Measurements from ENCODE around the gene TRIM26. TPM values are rescaled to one million over a fixed set of nuclear protein-coding genes. Genes with fewer than 3 reads are reported as not detected.
"Not testable (repeated sequence)": the region's sequence is repeated elsewhere in the genome, so short reads cannot be mapped to it uniquely, and the experiment has no call there.

Gene TRIM26
- polyA plus RNA-seq: 10 to 100 TPM; 47.7 to 57.6 (median 52.8) TPM
- long read RNA-seq, donor 1, partial matches to known transcripts: 67 of 67 reads
- long read RNA-seq, donor 1, other reads (novel, unspliced or antisense): 0 of 67 reads
- long read RNA-seq, donor 2, partial matches to known transcripts: 0 of 1 reads
- long read RNA-seq, donor 2, other reads (novel, unspliced or antisense): 0 of 1 reads
- long read RNA-seq, donor 3, partial matches to known transcripts: 0 of 1 reads
- long read RNA-seq, donor 3, other reads (novel, unspliced or antisense): 0 of 1 reads
- long read RNA-seq, donor 4: 0 reads
- long read RNA-seq, donor 5, partial matches to known transcripts: 0 of 1 reads
- long read RNA-seq, donor 5, other reads (novel, unspliced or antisense): 0 of 1 reads
- long read RNA-seq, donor 6, partial matches to known transcripts: 0 of 3 reads
- long read RNA-seq, donor 6, other reads (novel, unspliced or antisense): 0 of 3 reads
- long read RNA-seq, donor 7, partial matches to known transcripts: 0 of 1 reads
- long read RNA-seq, donor 7, other reads (novel, unspliced or antisense): 0 of 1 reads
- long read RNA-seq, donor 8: 0 reads
- long read RNA-seq, donor 9: 0 reads
- long read RNA-seq, donor 10: 0 reads

- FAIRE-seq (no peak), DNase-seq (peak; percentile 99)
- peaks cover 14 to 29% (median 19%) of the 10 kb centered on the region in 3 donors for H3K4me1 ChIP-seq (ENCODE audit: control insufficient read depth in 3 of 3, insufficient read depth in 2 of 3, low read depth in 1 of 3, low read length in 2 of 3)
- peak within 1 kb of the TSS; percentile 96 to 98 (median 97) for H3K27ac ChIP-seq (ENCODE audit: low read depth in 1 of 3, low read length in 2 of 3)
- no peaks in the 10 kb centered on the region for H3K36me3 ChIP-seq (ENCODE audit: control insufficient read depth in 3 of 3, insufficient read depth in 2 of 3, low read depth in 1 of 3, low read length in 3 of 3)
- H3K27me3 ChIP-seq (ENCODE audit: control insufficient read depth in 3 of 3, insufficient read depth in 3 of 3, low read length in 3 of 3): no peaks in the 10 kb centered on the region
- H3K9me3 ChIP-seq (ENCODE audit: control insufficient read depth in 2 of 2, insufficient read depth in 1 of 2, low read depth in 1 of 2, low read length in 1 of 2): no peaks in the 10 kb centered on the region
- peak within 1 kb of the TSS; percentile 85 to 96 (median 89) for H3K4me3 ChIP-seq (ENCODE audit: low read depth in 1 of 3, low read length in 3 of 3)
- WGBS, 3 donors: 0% methylated on average over 50 to 59 of the region's 59 CpGs
Observed at GRCh38 chr6:30212865-30213666, at the start of gene TRIM26. Gene TRIM26 (minus strand): TSS chr6:30213406. CDS start chr6:30199103, 14,303 bp downstream.

DNA sequence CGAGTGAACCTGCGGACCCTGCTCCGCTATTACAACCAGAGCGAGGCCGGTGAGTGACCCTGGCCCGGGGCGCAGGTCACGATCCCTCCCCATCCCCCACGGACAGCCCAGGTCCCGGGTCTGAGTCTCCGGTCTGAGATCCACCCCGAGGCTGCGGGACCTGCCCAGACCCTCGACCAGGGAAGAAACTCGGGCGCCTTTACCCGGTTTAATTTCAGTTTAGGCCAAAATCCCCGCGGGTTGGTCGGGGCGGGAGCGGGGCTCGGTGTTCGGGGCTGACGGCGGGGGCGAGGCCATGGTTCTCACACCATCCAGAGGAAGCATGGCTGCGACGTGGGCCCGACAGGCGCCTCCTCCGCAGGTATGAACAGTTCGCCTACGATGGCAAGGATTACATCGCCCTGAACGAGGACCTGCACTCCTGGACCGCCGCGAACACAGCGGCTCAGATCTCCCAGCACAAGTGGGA, 46.9 kb upstream of the TRIM26 start:
- Histone ChIP-seq H3K4me3 (ENCODE audit: low read depth in 1 of 3, low read length in 3 of 3) (peak overlapping the region; percentile 60 to 76 (median 74)), H3K9me3 (ENCODE audit: control insufficient read depth in 2 of 2, insufficient read depth in 1 of 2, low read depth in 1 of 2, low read length in 1 of 2) (no peaks in the 10 kb centered on the region), H3K27ac (ENCODE audit: low read depth in 1 of 3, low read length in 2 of 3) (peak overlapping the region in 1 of 3 donors; percentile 80), H3K36me3 (ENCODE audit: control insufficient read depth in 3 of 3, insufficient read depth in 2 of 3, low read depth in 1 of 3, low read length in 3 of 3) (peaks cover 0 to 2% (median 0%) of the 10 kb centered on the region in 3 donors), H3K4me1 (ENCODE audit: control insufficient read depth in 3 of 3, insufficient read depth in 2 of 3, low read depth in 1 of 3, low read length in 2 of 3) (peaks cover 0 to 11% (median 3%) of the 10 kb centered on the region in 3 donors), H3K27me3 (ENCODE audit: control insufficient read depth in 3 of 3, insufficient read depth in 3 of 3, low read length in 3 of 3) (peaks cover 0 to 26% (median 0%) of the 10 kb centered on the region in 3 donors)
- DNase-seq (peak in 1 of 2 donors; percentile 40), FAIRE-seq (no peak)
- 10 to 14% (median 11%) methylated on average over 37 to 40 of the region's 40 CpGs for WGBS, 3 donors

DNA sequence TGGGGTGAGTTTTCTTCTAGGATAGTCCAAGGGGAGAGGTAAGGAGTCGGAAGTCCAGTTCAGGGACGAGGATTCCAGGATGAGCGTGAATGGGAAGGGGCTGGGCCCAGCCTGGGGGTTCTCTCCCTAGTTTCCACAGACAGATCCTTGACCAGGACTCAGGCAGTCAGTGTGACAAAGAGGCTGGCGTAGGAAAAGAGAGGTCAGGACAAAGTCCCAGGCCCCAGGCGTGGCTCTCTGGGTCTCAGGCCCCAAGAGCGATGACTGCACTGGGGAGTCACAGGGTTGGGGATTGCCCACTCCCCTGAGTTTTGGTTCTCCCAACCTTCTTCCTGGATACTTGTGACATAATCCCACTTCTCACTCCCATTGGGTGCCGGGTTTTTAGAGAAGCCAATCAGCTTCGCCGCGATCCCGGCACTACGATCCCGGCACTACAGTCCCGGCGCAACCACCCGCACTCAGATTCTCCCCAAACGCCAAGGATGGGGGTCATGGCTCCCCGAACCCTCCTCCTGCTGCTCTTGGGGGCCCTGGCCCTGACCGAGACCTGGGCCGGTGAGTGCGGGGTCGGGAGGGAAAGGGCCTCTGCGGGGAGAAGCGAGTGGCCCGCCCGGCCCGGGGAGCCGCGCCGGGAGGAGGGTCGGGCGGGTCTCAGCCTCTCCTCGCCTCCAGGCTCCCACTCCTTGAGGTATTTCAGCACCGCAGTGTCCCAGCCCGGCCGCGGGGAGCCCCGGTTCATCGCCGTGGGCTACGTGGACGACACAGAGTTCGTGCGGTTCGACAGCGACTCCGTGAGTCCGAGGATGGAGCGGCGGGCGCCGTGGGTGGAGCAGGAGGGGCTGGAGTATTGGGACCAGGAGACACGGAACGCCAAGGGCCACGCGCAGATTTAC, 46.2 kb upstream of the TRIM26 start:
- Histone ChIP-seq H3K4me3 (ENCODE audit: low read depth in 1 of 3, low read length in 3 of 3) (peak overlapping the region; percentile 60 to 76 (median 74)), H3K36me3 (ENCODE audit: control insufficient read depth in 3 of 3, insufficient read depth in 2 of 3, low read depth in 1 of 3, low read length in 3 of 3) (peaks cover 0 to 2% (median 0%) of the 10 kb centered on the region in 3 donors), H3K9me3 (ENCODE audit: control insufficient read depth in 2 of 2, insufficient read depth in 1 of 2, low read depth in 1 of 2, low read length in 1 of 2) (no peaks in the 10 kb centered on the region), H3K27me3 (ENCODE audit: control insufficient read depth in 3 of 3, insufficient read depth in 3 of 3, low read length in 3 of 3) (peaks cover 0 to 26% (median 0%) of the 10 kb centered on the region in 3 donors), H3K4me1 (ENCODE audit: control insufficient read depth in 3 of 3, insufficient read depth in 2 of 3, low read depth in 1 of 3, low read length in 2 of 3) (peaks cover 0 to 11% (median 3%) of the 10 kb centered on the region in 3 donors), H3K27ac (ENCODE audit: low read depth in 1 of 3, low read length in 2 of 3) (peak overlapping the region; percentile 38 to 80 (median 55))
- WGBS, 3 donors: 1 to 3% (median 2%) methylated on average over 46 to 56 of the region's 56 CpGs
- DNase-seq (peak; percentile 78 to 79), FAIRE-seq (no peak)

GRCh38 chr6:30258204-30258603, 45.0 kb upstream of the TRIM26 start:
- Histone ChIP-seq H3K4me1 (ENCODE audit: control insufficient read depth in 3 of 3, insufficient read depth in 2 of 3, low read depth in 1 of 3, low read length in 2 of 3) (peaks cover 0 to 11% (median 3%) of the 10 kb centered on the region in 3 donors), H3K27ac (ENCODE audit: low read depth in 1 of 3, low read length in 2 of 3) (no peak overlapping the region), H3K9me3 (ENCODE audit: control insufficient read depth in 2 of 2, insufficient read depth in 1 of 2, low read depth in 1 of 2, low read length in 1 of 2) (no peaks in the 10 kb centered on the region), H3K4me3 (ENCODE audit: low read depth in 1 of 3, low read length in 3 of 3) (no peak overlapping the region), H3K27me3 (ENCODE audit: control insufficient read depth in 3 of 3, insufficient read depth in 3 of 3, low read length in 3 of 3) (peaks cover 0 to 26% (median 0%) of the 10 kb centered on the region in 3 donors), H3K36me3 (ENCODE audit: control insufficient read depth in 3 of 3, insufficient read depth in 2 of 3, low read depth in 1 of 3, low read length in 3 of 3) (peaks cover 0 to 2% (median 0%) of the 10 kb centered on the region in 3 donors)
- WGBS, 3 donors: 53 to 62% (median 58%) methylated on average over 3 of the region's 3 CpGs
- FAIRE-seq (no peak), DNase-seq (peak in 1 of 2 donors; percentile 12)

- H3K27me3 ChIP-seq (ENCODE audit: control insufficient read depth in 3 of 3, insufficient read depth in 3 of 3, low read length in 3 of 3); FAIRE-seq; H3K9me3 ChIP-seq (ENCODE audit: control insufficient read depth in 2 of 2, insufficient read depth in 1 of 2, low read depth in 1 of 2, low read length in 1 of 2); H3K36me3 ChIP-seq (ENCODE audit: control insufficient read depth in 3 of 3, insufficient read depth in 2 of 3, low read depth in 1 of 3, low read length in 3 of 3); H3K4me1 ChIP-seq (ENCODE audit: control insufficient read depth in 3 of 3, insufficient read depth in 2 of 3, low read depth in 1 of 3, low read length in 2 of 3); DNase-seq; H3K4me3 ChIP-seq (ENCODE audit: low read depth in 1 of 3, low read length in 3 of 3); H3K27ac ChIP-seq (ENCODE audit: low read depth in 1 of 3, low read length in 2 of 3): not testable (repeated sequence)
- 82 to 94% (median 90%) methylated on average over 1 of the region's 1 CpG for WGBS, 3 donors
Observed at GRCh38 chr6:30252417-30252816, 39.2 kb upstream of the TRIM26 start.

DNA sequence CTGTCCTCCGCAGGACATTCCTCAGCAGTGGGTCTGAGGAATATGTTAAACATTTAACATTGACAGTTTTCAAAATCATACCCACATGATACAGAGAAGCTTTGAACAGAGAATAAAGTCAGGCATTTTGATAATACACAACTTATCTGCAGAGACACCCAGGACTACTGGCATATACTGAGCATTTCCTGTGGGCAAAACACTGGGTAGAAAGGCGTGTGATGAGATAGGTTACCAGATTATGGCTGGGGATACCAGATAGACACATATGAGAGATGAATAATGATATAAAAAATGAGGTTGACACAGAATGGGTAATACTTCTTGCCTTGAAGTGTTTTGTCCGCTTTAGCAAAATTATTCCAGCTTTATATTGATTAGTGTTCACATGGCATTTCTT, 31.4 kb upstream of the TRIM26 start:
- H3K9me3 ChIP-seq (ENCODE audit: control insufficient read depth in 2 of 2, insufficient read depth in 1 of 2, low read depth in 1 of 2, low read length in 1 of 2): no peaks in the 10 kb centered on the region
- H3K27me3 ChIP-seq (ENCODE audit: control insufficient read depth in 3 of 3, insufficient read depth in 3 of 3, low read length in 3 of 3): peaks cover 0 to 2% (median 0%) of the 10 kb centered on the region in 3 donors
- WGBS, 3 donors: 74 to 79% (median 78%) methylated on average over 3 of the region's 3 CpGs
- no peak for DNase-seq
- H3K4me1 ChIP-seq (ENCODE audit: control insufficient read depth in 3 of 3, insufficient read depth in 2 of 3, low read depth in 1 of 3, low read length in 2 of 3): no peaks in the 10 kb centered on the region
- H3K27ac ChIP-seq (ENCODE audit: low read depth in 1 of 3, low read length in 2 of 3): no peak overlapping the region
- no peaks in the 10 kb centered on the region for H3K36me3 ChIP-seq (ENCODE audit: control insufficient read depth in 3 of 3, insufficient read depth in 2 of 3, low read depth in 1 of 3, low read length in 3 of 3)
- FAIRE-seq: no peak
- no peak overlapping the region for H3K4me3 ChIP-seq (ENCODE audit: low read depth in 1 of 3, low read length in 3 of 3)

GRCh38 chr6:30238178-30238795, 25.1 kb upstream of the TRIM26 start:
- Histone ChIP-seq H3K9me3 (ENCODE audit: control insufficient read depth in 2 of 2, insufficient read depth in 1 of 2, low read depth in 1 of 2, low read length in 1 of 2) (no peaks in the 10 kb centered on the region), H3K4me1 (ENCODE audit: control insufficient read depth in 3 of 3, insufficient read depth in 2 of 3, low read depth in 1 of 3, low read length in 2 of 3) (no peaks in the 10 kb centered on the region), H3K27ac (ENCODE audit: low read depth in 1 of 3, low read length in 2 of 3) (no peak overlapping the region), H3K4me3 (ENCODE audit: low read depth in 1 of 3, low read length in 3 of 3) (no peak overlapping the region), H3K27me3 (ENCODE audit: control insufficient read depth in 3 of 3, insufficient read depth in 3 of 3, low read length in 3 of 3) (peaks cover 0 to 6% (median 0%) of the 10 kb centered on the region in 3 donors), H3K36me3 (ENCODE audit: control insufficient read depth in 3 of 3, insufficient read depth in 2 of 3, low read depth in 1 of 3, low read length in 3 of 3) (no peaks in the 10 kb centered on the region)
- DNase-seq: peak; percentile 27 to 39
- no peak for FAIRE-seq
- 19 to 39% (median 31%) methylated on average over 6 of the region's 6 CpGs for WGBS, 3 donors

Measured in small intestine (tissue), 16 donors.